Measurements from ENCODE around the gene GABRP.

Gene GABRP

DNA sequence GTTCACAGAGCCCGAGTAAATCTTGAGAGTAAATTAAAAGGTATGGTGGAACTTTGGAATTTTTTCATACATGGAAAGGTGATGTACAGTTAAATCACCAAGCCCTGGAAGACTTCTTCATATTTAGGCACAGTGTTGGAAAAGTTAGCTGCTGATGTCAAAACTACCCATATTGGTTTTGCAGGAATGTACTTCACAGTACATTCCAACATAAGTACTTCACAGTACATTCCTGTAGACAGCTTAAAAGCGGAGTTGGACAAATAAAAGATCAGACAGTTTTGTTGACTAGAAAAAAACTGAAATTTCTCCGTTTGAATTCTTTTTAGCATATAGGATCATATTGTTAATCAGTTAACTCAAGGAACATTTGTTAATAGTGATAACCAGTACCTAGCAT lies 80.1 kb downstream of the GABRP start:
- Histone ChIP-seq H3K4me3 (ENCODE audit: low read length, poor library complexity, severe bottlenecking) (no peak overlapping the region), H3K27me3 (ENCODE audit: insufficient read depth, low read length, poor library complexity, severe bottlenecking) (no peaks in the 10 kb centered on the region), H3K36me3 (ENCODE audit: insufficient read depth, low read length) (no peaks in the 10 kb centered on the region), H3K4me1 (ENCODE audit: insufficient read depth, low read length, poor library complexity, severe bottlenecking) (no peaks in the 10 kb centered on the region), H3F3A (ENCODE audit: low read depth) (no peaks in the 10 kb centered on the region), H3K79me2 (ENCODE audit: insufficient read depth, low read length) (no peaks in the 10 kb centered on the region), H3K9ac (ENCODE audit: low read depth, low read length, poor library complexity, severe bottlenecking) (no peak overlapping the region), H3K9me3 (ENCODE audit: insufficient read depth, low read depth, low read length) (no peaks in the 10 kb centered on the region), H3K4me2 (ENCODE audit: low read depth, low read length, poor library complexity, severe bottlenecking) (no peak overlapping the region), H3K9me2 (replicated peaks; ENCODE audit: low read depth, low read length) (no peaks in the 10 kb centered on the region), H2AFZ (ENCODE audit: low read length) (no peak overlapping the region), H4K20me1 (ENCODE audit: insufficient read depth, low read length, poor library complexity, severe bottlenecking) (no peaks in the 10 kb centered on the region)
- TF ChIP-seq, protein P1, sequence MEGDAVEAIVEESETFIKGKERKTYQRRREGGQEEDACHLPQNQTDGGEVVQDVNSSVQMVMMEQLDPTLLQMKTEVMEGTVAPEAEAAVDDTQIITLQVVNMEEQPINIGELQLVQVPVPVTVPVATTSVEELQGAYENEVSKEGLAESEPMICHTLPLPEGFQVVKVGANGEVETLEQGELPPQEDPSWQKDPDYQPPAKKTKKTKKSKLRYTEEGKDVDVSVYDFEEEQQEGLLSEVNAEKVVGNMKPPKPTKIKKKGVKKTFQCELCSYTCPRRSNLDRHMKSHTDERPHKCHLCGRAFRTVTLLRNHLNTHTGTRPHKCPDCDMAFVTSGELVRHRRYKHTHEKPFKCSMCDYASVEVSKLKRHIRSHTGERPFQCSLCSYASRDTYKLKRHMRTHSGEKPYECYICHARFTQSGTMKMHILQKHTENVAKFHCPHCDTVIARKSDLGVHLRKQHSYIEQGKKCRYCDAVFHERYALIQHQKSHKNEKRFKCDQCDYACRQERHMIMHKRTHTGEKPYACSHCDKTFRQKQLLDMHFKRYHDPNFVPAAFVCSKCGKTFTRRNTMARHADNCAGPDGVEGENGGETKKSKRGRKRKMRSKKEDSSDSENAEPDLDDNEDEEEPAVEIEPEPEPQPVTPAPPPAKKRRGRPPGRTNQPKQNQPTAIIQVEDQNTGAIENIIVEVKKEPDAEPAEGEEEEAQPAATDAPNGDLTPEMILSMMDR (conservative IDR thresholded peaks at IDR 0.05; ENCODE audit: low read length) = no peak
- no peak for TF ChIP-seq EZH2phosphoT487 (IDR thresholded peaks at IDR 0.05; ENCODE audit: borderline replicate concordance)

Measured in Loucy (cell line).